GM20431 (cell line): ENCODE results near the gene NKD2.

ENCODE experiments used
- in situ Hi-C: fragments of 300-500 bp; cut with MseI, MboI; formaldehyde crosslinking; loops from one replicate; pipeline ENCODE4 v1.15.0; 2020; ENCODE audit warnings: low sequenced_read_pairs; ENCODE audit not compliant: unreplicated experiment

Gene NKD2

DNA sequence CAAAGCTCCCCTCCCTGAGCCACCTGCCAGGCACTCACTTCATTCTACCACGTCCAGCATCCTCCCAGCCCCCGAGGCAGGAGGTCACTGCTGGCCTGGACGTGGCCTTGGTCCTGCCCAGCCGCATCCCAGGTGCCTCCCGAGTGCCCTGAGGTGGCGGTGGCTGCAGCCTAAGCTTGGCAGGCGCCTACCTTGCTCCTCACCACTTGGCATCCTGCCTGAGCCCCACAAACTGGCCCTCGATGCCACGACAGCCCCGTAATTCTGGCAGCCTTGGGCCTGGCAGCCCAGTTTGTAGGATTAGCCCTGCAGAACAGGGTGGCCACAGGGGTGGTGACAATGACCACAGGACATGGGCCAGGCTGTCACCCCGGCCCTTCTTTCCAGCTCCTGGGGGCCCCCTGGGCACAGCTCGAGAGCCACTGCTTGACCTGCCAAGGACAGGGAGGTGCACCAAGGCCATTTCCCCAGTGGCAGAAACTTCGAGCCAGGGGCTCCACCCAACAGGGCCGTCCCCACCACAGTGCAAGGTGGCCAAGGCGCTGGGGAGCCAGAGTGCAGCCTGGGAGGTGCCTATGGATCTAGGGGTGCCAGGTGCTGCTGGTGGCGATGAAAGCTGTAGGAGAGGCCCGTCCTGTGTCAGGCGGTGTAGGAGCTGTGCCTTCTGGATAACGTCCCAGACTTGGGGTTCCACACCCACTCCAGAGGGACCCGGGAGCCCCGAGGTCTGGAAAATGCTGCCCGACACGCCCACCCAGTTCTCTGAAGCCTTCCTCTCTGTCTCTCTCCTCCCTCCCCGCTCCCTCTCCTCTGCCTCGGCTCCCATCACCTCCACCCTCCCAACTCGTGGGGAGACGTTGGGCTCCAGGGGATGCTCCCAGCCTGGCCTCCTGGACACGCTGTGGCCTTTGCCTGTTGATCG, 18.4 kb downstream of the NKD2 start:
- in situ Hi-C loops, result no loop called here

DNA sequence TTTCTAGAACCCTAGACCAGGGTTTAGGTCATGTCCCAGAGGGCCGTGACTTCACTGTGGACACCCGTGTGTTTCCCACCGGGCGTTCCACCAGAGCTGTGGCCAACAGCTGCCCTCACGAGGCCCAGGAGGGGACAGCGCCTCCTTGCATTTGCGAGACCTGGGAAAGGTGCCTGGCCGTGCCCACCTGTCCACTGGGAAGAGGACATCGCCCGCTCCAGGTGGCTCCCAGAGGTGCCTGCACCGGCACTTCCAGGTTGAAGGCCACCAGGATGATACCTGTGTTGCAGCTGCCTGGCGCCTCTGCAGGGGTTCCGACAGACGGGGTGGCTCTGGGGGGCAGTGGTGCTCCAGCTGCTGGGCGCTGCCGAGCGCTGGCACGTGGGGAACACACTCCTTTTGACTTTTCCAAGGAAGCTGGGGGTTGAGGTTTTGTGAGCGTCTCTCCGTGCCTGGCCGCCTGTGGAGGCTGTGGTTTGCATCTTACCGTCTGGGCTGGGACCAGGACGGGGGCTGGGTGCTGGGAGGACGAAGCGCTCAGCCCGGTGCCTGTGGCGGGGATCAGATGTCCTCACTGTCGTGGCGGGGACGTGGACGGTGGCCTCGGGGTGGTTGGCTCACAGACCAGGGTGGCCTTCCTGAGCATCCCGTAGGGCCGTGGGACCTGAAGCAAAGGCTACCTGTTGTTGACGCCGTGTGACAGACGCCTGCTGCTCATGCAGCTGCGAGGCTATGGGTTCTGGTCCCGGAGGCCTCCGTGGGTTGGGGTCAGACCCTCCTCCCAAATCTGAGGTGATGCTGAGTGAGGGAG, 19.2 kb downstream of the NKD2 start:
- in situ Hi-C loops, result no loop called here

DNA sequence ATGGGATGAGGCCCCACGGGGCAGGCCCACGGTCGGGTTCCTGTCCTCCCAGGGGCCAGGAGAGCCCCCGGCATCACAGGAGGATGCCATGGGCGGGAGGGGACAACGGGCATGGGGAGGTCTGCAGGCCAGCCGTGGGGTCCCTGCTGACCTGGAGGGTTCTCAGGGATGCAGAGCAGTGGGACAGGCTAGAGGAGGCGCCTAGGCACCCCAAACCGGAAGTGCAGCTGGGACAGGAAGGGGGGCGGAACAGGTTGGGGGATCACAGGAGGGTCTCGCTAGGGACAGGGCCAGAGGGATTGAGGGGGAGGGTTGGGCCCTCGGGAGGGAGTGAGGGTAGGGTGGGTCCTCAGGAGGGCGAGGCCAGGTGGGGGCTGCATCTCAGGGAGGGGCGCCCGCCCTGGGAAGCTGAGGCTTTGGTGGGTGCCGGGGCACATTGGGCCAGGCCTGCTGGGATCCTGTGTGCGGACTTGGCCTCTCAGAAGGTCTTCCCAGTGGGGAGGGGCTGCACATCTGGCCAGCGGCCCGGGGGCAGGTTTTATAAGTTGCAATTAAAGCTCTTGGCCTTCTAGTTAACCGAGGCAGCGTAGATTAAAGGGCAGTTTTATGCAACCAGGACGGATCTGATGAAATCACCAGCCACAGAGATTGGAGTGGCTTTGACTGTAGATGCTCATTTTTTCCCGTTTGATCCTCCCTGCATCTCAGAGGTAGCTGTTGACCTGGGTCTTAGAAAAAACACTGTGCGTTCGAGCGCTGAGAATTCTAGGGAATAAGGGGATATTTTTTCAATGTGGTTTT, 20.1 kb downstream of the NKD2 start:
- in situ Hi-C loops, result no loop called here

GRCh38 chr5:1029282-1029944, 20.8 kb downstream of the NKD2 start:
- in situ Hi-C loops, result no loop called here

GRCh38 chr5:1029945-1030625, 21.5 kb downstream of the NKD2 start:
- in situ Hi-C loops, result no loop called here

GRCh38 chr5:1030801-1031271, 22.2 kb downstream of the NKD2 start:
- in situ Hi-C loops, result no loop called here

GRCh38 chr5:1031306-1031959, 22.8 kb downstream of the NKD2 start:
- in situ Hi-C loops, result no loop called here

GRCh38 chr5:1032011-1032410, 23.4 kb downstream of the NKD2 start:
- in situ Hi-C loops, result no loop called here

DNA sequence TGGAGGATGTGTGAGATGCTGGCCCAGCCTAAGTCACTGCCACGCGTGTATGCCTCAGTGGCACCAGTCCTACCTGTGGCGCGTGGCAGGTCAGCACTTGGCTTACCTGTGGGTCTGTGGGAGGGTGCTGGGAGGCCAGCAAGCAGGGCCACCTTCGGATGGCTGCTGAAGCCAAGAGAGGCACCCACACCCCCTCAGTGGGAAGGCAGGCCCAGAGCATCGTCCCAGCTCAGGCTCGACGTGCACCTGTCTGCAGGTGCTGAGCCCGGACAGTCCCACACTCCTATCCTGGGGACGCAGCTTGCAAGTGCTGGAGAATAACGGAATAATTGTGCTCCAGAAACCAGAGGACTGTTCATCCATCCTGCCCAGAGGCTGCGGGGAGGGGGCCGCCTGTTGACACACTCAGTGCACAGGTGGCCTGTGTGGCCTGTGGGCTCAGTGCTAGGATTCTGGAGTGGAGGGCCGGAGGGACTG, 24.0 kb downstream of the NKD2 start:
- in situ Hi-C loops, result no loop called here

- in situ Hi-C loops, result no loop called here
Measured at GRCh38 chr5:1033178-1033577, 24.6 kb downstream of the NKD2 start.

DNA sequence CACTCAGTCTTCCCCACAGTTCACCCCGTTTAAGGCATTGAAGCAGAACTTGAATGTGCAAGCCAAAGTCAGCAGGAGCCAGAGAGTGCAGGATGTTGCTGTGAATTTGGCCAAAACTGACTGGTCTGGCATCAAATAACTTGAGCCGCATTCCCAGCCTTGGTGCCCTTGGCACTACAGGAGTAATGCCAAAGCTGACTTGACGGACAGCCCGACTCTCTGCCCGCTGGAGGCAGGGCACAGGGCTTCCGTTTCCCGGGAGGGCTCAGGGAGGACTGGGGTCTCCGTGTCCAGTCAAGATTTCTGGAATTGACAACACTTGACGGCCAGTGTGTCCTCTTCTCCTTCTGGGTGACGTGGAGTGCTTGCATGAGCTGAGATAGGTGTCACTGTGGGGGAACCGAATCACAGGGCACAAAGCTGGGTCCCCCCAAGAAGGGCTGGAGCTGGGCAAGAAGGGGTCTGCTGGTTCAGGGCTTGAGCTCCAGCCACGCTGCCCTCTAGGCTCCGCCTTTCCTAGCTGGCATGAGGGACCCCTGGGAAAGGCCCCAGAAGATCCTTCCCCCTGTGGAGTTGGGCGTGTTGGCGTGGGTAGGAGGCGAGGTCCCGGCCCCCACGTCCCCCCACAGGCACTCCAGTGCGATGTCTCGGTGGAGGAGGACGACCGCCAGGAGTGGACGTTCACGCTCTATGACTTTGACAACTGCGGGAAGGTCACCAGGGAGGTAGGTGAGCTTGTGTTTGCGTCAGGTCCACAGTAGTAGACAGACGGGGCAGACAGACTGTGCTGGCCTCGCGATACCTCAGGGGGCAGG, 25.2 kb downstream of the NKD2 start:
- in situ Hi-C loops, result no loop called here

DNA sequence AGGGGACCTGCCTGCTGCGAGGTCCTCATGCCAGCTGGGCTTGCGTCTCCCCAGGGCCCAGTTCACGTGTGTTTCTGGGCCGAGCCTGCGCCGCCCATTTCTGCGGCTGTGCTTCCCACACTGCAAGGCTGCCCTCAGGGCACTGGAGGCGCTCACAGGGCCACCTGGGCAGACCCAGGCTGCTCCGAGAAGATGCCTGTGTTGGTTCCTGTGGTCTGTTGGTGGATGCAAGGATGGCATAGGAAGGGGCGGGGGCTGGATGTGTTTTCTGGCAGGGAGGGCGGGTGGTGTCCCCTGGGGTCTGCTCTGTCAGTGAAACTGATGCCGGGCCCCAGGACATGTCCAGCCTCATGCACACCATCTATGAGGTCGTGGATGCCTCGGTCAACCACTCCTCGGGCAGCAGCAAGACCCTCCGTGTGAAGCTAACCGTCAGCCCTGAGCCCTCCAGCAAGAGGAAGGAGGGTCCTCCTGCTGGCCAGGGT, 25.9 kb downstream of the NKD2 start:
- in situ Hi-C loops, result no loop called here

GRCh38 chr5:1034986-1035385, 26.4 kb downstream of the NKD2 start:
- in situ Hi-C loops, result no loop called here

GRCh38 chr5:1035421-1036405, 27.1 kb downstream of the NKD2 start:
- in situ Hi-C loops, result no loop called here

DNA sequence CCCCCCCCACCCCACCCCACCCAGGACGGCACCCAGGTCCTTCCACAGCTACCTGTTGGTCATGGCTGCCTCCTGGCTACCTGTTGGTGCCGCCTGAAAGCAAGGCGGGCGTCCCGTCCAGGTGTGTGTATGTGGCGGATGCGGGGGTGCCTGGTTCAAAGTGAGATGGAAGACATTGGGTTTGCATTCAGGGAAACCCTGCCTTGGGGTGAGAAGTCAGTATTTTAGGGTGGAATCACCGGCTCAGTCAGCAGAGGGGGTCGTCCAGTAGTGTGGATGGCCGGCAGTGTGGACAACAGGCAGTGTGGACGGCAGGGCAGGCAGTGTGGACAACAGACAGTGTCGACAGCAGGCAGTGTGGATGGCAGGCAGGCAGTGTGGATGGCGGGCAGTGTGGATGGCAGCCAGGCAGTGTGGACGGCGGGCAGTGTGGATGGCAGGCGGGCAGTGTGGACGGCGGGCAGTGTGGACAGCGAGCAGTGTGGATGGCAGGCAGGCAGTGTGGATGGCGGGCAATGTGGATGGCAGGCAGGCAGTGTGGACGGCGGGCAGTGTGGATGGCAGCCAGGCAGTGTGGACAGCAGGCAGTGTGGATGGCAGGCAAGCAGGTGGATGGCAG, 28.0 kb downstream of the NKD2 start:
- in situ Hi-C loops, result no loop called here

GRCh38 chr5:1037123-1037670, 28.6 kb downstream of the NKD2 start:
- in situ Hi-C loops, result no loop called here
